ENCODE measurements around the gene AMER3. TPM values are rescaled to one million over a fixed set of nuclear protein-coding genes. Genes with fewer than 3 reads are reported as not detected.
"Not testable (repeated sequence)": the region's sequence is repeated elsewhere in the genome, so short reads cannot be mapped to it uniquely, and the experiment has no call there.

The AMER3 gene
- total RNA-seq: not detected in 2 replicates

GRCh38 chr2:130755256-130756052 is at the start of gene AMER3:
TSS of gene AMER3 (plus strand) at chr2:130755540. CDS start at chr2:130762073, 6,533 bp downstream.
- no peak for DNase-seq

- not testable (repeated sequence) for DNase-seq
These were observed 40.5 kb upstream of the AMER3 start for GRCh38 chr2:130714795-130715194.

- no peak for DNase-seq
These were observed 35.3 kb upstream of the AMER3 start for GRCh38 chr2:130720036-130720435.

DNA sequence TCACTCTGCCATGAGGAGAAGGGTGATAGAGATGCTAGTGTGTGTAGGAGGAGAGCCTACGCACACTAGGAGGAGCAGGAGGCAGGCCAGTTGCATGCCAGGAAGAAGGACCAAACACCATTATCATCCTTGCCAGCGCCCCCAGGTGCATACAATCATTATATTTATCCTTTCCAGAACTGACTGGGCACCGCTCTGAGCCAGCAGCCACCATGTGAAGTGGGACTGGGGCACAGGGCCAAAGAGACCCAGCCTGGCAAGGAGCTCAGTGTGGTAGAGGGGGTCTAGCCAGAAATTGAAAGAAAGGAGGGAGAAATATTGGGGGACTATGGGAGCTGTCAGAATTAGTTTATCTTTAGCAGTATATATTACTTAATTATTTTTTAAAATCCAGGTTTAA is 34.8 kb upstream of the AMER3 start:
- DNase-seq: no peak

GRCh38 chr2:130724455-130724854 is 30.9 kb upstream of the AMER3 start:
- no peak for DNase-seq

- DNase-seq: no peak
These were observed 28.6 kb upstream of the AMER3 start for GRCh38 chr2:130726614-130727180.

DNA sequence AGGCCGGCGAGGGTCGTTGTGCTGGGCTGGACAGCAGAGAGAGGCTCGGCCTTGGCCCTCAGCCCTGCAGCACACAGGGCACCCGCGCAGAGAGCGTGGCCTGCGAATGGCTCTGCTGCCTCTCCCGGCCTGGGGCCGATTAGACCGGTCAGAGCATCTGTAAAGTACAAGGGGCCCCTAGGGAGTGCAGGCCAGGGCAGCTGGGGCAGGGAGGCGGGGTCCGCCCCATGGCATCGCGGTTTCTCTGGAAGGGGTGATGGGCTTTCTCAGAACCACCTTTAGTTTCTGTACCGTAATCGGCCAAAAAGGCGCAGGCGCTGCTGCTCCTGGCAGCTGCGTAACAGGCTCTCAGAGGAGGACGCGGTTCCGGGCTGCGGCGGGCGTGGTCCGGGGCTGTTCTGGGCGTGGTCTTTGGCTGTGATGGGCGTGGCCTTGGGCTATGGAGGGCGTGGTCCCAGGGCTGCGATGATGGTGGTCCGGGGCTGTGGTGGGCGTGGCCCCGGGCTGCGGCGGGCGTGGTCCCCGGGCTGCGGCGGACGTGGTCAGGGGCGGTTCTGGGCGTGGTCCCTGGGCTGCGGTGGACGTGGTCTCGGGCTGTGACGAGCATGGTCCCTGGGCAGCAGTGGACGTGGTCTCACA is 27.9 kb upstream of the AMER3 start:
- peak; percentile 69 for DNase-seq

- no peak for DNase-seq
These were observed 27.3 kb upstream of the AMER3 start for GRCh38 chr2:130728007-130728454.

- DNase-seq: no peak
These were observed 26.6 kb upstream of the AMER3 start, which contains the start of gene GPR148 for GRCh38 chr2:130728549-130729316. TSS of gene GPR148 (plus strand) at chr2:130729070. CDS start at chr2:130729152, 82 bp downstream.

GRCh38 chr2:130729322-130730299 is 25.7 kb upstream of the AMER3 start:
- no peak for DNase-seq

DNA sequence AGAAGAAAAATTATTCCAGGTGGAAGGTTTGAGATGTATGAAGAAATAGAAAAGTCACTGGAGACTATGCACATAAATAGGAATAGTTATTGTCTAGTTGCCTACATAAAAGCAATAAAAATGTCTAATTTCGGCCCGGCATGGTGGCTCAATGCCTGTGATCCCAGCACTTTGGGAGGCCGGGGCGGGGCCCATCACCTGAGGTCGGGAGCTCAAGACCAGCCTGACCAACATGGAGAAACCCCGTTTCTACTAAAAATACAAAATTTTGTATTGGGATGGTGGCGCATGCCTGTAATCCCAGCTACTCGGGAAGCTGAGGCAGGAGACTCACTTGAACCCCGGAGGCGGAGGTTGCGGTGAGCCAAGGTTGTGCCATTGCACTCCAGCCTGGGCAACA is 23.1 kb upstream of the AMER3 start:
- not testable (repeated sequence) for DNase-seq

GRCh38 chr2:130735200-130735599 is 20.1 kb upstream of the AMER3 start:
- DNase-seq: no peak

DNA sequence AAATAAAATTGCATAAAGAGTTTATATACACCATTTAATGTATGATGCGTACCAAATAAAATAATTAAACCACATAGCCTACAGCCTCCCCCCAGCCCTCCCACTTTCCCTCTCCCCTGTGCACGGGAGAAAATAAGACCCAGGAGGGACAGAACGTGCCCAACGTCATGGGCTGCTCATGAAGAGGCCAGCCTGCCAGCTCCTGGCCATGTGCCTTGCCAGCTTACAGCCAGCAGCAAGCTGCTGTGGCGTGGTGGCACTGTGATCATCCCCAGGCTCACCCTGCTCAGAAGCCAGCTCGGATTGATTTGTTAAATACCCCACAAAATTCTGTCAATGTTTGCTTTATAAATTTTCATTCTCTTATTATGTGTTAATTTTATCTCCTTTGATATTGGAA is 18.9 kb upstream of the AMER3 start:
- no peak for DNase-seq

DNA sequence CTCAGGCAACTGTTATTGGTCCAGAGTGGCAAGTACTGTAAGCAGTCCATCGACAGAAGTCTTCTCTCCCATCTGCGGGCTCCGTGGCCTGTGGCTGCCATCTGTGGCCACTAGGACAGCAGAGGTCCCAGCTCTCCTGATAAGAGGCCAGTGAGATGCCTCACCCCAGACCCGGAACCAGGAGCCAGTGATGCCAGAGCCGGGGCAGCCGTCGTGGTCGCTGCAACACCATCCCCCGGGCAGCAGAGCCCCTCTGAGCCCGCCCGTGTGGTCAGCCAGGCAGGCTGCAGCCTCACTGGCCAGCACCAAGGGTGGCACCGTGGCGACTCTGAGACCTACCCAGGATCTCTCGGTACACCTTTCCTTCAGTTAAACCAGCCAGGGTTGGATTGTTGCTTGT is 17.7 kb upstream of the AMER3 start:
- no peak for DNase-seq

GRCh38 chr2:130740671-130741070 is 14.7 kb upstream of the AMER3 start:
- no peak for DNase-seq

DNA sequence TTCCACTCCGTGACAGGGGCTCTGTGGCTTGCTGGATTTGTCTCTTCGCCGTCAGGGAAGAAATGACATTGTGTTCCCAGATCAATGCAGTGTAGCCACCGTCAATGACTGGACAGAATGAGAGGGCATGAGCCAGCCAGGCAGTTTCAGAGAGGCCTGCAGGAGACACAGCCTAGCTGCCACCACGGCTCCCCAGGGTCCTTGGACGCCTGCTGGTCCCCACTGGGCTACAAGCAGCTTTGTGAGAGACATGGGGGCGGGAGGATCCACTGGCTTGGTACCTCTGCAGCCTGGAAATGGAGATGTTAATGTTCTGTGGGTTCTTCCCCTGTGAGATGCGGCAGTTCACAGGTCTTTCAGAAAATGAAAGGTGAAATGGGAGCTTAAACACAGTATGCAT is 12.1 kb upstream of the AMER3 start:
- no peak for DNase-seq

GRCh38 chr2:130744287-130745117 is 10.8 kb upstream of the AMER3 start:
- DNase-seq: no peak

DNA sequence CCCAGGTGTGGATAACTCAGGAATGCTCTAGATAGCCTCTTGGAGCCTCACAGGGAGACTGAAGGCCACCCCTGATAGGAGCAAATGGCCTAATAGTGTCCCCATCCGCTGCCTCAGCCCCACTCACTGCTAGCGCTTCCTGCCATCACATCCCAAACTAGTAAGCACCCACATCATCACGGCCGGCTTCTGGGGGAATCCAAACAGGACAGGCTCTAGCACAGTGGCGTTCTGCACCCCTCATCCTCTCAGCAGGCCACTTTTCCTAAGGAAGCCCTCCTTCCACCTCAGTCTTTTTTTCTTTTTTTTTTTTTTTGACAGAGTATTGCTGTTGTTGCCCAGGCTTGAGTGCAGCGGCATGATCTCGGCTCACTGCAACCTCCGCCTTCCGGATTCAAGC is 6.3 kb upstream of the AMER3 start:
- DNase-seq: no peak

DNA sequence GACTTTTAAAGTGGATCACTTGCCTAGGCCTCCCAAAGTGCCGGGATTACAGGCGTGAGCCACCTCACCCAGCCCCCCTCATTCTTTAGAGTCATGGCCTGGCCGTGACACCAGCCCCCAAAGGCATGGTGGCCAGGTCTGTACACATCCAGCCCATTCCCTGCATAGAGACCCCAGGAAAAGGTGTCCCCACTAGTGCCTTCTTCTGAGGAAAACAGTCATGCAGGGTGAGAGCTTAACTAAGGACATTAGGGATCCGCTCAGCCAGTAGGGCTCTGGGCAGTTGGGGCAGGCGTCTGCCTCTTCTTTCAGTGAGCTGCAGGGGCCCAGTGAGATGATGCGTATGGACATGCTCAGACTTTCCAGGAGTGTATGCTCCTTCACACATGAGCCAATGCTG is 5.7 kb upstream of the AMER3 start:
- DNase-seq: no peak

DNA sequence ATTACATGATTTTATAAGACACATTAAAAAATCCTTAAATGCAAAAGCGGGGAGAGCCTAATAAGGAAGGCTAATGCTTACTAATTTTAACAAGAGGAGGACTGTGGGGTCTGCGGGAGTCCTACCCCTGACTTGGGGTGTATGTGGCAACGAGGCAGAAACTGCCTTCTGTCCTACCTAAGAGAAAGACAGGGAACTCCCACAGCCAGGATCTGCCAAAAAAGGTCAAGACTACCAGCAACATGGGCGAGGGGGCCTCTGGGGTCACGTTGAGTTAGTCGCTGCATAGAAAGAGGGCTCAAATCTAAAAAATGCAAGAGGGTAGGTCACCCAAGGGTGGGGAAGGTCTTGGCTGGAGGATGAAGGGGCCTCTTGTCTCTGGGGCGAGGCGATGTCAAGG is 529 bp upstream of the AMER3 start:
- no peak for DNase-seq

Data from dermis blood vessel endothelial cell (primary cell).